ENCODE results near the gene SMARCB1.
"Not testable (repeated sequence)": the region's sequence is repeated elsewhere in the genome, so short reads cannot be mapped to it uniquely, and the experiment has no call there.

Gene SMARCB1

DNA sequence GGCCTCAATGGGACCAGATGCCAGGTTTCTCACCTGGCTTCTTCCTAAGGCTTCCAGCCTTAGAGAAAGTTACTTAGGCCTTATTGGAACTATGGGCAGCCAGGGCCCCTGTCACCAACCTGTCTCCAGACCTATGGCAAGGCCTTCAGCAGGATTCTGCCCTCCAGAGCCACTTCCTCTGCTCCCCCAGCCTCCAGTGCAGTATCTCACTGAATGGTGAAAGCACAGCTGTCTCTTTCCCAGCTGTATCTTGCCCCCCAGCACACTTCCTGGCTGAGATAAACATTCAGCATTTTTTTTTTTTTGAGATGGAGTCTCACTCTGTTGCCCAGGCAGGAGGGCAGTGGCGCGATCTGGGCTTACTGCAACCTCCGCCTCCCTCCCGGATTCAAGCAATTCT lies 72.4 kb downstream of the SMARCB1 start:
- Histone ChIP-seq H3K27ac (no peak overlapping the region), H3K9ac (no peak overlapping the region), H3K79me2 (peaks cover 5% of the 10 kb centered on the region), H3K4me1 (no peaks in the 10 kb centered on the region), H3K9me3 (ENCODE audit: control insufficient read depth, low read length) (no peaks in the 10 kb centered on the region), H3K36me3 (ENCODE audit: control insufficient read depth, insufficient read depth, low read length) (no peaks in the 10 kb centered on the region), H3K4me2 (ENCODE audit: low read length) (no peak overlapping the region), H3K27me3 (ENCODE audit: control insufficient read depth, insufficient read depth, low read length) (no peaks in the 10 kb centered on the region), H2AFZ (no peak overlapping the region), H3K4me3 (ENCODE audit: low read depth, low read length) (no peak overlapping the region)
- TF ChIP-seq, protein P1, sequence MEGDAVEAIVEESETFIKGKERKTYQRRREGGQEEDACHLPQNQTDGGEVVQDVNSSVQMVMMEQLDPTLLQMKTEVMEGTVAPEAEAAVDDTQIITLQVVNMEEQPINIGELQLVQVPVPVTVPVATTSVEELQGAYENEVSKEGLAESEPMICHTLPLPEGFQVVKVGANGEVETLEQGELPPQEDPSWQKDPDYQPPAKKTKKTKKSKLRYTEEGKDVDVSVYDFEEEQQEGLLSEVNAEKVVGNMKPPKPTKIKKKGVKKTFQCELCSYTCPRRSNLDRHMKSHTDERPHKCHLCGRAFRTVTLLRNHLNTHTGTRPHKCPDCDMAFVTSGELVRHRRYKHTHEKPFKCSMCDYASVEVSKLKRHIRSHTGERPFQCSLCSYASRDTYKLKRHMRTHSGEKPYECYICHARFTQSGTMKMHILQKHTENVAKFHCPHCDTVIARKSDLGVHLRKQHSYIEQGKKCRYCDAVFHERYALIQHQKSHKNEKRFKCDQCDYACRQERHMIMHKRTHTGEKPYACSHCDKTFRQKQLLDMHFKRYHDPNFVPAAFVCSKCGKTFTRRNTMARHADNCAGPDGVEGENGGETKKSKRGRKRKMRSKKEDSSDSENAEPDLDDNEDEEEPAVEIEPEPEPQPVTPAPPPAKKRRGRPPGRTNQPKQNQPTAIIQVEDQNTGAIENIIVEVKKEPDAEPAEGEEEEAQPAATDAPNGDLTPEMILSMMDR (IDR thresholded peaks at IDR 0.05): no peak

DNA sequence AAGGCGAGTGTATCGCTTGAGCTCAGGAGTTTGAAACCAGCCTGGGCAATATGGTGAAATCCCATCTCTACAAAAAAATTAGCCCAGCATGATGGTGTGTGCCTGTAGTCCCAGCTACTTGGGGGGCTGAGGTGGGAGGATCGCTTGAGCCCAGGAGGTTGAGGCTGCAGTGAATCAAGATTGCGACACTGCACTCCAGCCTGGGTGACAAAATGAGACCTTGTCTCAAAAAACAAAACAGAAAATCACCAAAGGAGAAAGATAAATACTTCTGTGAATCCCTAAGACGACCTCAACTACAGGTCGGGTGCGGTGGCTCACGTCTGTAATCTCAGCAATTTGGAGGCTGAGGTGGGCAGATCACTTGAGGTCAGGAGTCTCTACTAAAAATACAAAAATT lies 73.4 kb downstream of the SMARCB1 start:
- H3K27me3 ChIP-seq (ENCODE audit: control insufficient read depth, insufficient read depth, low read length); H3K36me3 ChIP-seq (ENCODE audit: control insufficient read depth, insufficient read depth, low read length); H3K27ac ChIP-seq; H2AFZ ChIP-seq; H3K9me3 ChIP-seq (ENCODE audit: control insufficient read depth, low read length); H3K4me3 ChIP-seq (ENCODE audit: low read depth, low read length); H3K4me2 ChIP-seq (ENCODE audit: low read length); H3K4me1 ChIP-seq; H3K9ac ChIP-seq; H3K79me2 ChIP-seq: not testable (repeated sequence)

DNA sequence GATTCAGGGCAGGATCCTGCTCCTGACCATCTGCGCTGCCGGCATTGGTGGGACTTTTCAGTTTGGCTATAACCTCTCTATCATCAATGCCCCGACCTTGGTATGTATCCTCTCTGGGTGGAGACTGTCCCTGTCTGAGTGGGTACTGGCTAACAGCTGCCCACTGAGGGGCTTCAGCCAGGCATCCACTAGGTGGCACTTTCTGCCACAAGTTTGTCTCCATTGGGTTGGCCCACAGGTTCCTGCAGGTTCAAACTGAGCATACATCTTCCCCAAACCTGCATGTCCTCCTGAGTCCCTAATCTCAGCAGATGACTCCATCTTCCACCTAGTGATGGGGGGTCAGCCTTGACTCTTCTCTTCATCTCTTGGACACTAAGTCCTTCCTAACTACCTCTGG lies 75.3 kb downstream of the SMARCB1 start:
- Histone ChIP-seq H2AFZ (no peak overlapping the region), H3K27ac (no peak overlapping the region), H3K9ac (no peak overlapping the region), H3K4me1 (no peaks in the 10 kb centered on the region), H3K36me3 (ENCODE audit: control insufficient read depth, insufficient read depth, low read length) (no peaks in the 10 kb centered on the region), H3K4me3 (ENCODE audit: low read depth, low read length) (no peak overlapping the region), H3K79me2 (peaks cover 5% of the 10 kb centered on the region), H3K27me3 (ENCODE audit: control insufficient read depth, insufficient read depth, low read length) (no peaks in the 10 kb centered on the region), H3K9me3 (ENCODE audit: control insufficient read depth, low read length) (no peaks in the 10 kb centered on the region), H3K4me2 (ENCODE audit: low read length) (no peak overlapping the region)
- TF ChIP-seq, protein P1 (IDR thresholded peaks at IDR 0.05): peak; percentile 19

DNA sequence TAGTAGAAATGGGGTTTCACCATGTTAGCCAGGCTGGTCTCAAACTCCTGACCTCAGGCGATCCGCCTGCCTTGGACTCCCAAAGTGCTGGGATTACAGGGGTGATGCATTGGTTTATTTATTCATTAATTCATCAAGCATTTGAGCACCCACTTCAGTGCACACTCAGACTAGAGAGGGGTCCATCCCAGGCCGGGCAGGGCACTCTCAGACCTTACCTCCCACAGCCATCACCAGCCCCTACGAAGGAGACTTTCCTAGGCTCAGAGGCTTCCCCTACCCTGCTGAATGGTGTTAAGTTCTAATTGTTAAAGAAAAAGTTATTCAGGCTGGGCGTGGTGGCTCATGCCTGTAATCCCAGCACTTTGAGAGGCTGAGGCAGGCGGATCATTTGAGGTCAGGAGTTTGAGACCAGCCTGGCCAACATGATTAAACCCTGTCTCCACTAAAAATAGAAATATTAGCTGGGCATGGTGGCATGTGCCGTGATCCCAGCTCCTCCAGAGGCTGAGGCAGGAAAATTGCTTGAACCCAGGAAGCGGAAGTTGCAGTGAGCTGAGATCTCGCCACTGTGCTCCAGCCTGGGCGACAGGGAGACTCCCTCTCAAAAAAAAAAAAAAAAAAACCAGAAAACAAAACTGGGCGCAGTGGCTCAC lies 77.9 kb downstream of the SMARCB1 start:
- not testable (repeated sequence) for H3K4me1 ChIP-seq; H3K9me3 ChIP-seq (ENCODE audit: control insufficient read depth, low read length); H3K4me3 ChIP-seq (ENCODE audit: low read depth, low read length); H3K79me2 ChIP-seq; H3K27me3 ChIP-seq (ENCODE audit: control insufficient read depth, insufficient read depth, low read length); H3K4me2 ChIP-seq (ENCODE audit: low read length); H2AFZ ChIP-seq; H3K36me3 ChIP-seq (ENCODE audit: control insufficient read depth, insufficient read depth, low read length); H3K27ac ChIP-seq; H3K9ac ChIP-seq

DNA sequence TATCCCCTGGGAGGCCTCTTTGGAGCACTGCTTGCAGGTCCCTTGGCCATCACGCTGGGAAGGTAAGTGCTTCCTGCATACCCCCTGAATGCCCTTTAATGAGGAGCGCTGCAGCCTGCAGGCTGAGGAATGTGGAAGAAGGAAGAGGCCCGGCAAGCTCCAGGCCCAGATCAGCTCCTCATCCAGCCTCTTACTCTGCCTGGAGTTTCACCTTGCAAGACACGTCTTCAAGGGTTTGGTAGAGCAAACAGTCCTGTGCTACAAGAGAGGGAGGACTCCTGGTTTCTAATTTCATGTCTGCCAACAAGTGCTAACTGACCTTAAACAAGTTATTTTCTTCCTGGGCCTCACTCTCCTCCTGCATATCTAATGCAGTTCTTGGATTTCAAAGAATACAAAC lies 81.8 kb downstream of the SMARCB1 start:
- Histone ChIP-seq H3K9ac (no peak overlapping the region), H3K27me3 (ENCODE audit: control insufficient read depth, insufficient read depth, low read length) (no peaks in the 10 kb centered on the region), H2AFZ (no peak overlapping the region), H3K36me3 (ENCODE audit: control insufficient read depth, insufficient read depth, low read length) (no peaks in the 10 kb centered on the region), H3K9me3 (ENCODE audit: control insufficient read depth, low read length) (no peaks in the 10 kb centered on the region), H3K4me2 (ENCODE audit: low read length) (no peak overlapping the region), H3K79me2 (no peaks in the 10 kb centered on the region), H3K27ac (no peak overlapping the region), H3K4me3 (ENCODE audit: low read depth, low read length) (no peak overlapping the region), H3K4me1 (no peaks in the 10 kb centered on the region)
- TF ChIP-seq, protein P1 (IDR thresholded peaks at IDR 0.05): no peak

DNA sequence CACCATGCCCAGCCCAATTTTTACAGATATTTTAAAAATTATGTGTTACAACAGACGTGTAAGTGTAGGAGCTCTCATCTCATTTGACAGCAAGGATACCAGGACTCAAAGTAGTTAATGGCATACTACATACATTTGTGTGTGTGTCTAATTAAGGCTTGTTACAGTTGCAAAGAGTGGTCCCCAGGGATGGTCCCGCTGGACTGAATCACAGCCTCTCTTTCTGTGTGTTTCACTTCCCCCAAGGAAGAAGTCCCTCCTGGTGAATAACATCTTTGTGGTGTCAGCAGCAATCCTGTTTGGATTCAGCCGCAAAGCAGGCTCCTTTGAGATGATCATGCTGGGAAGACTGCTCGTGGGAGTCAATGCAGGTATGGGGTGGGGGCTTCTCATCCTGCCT lies 88.1 kb downstream of the SMARCB1 start:
- Histone ChIP-seq H3K4me1 (no peaks in the 10 kb centered on the region), H3K27ac (no peak overlapping the region), H3K9ac (no peak overlapping the region), H3K9me3 (ENCODE audit: control insufficient read depth, low read length) (no peaks in the 10 kb centered on the region), H3K27me3 (ENCODE audit: control insufficient read depth, insufficient read depth, low read length) (no peaks in the 10 kb centered on the region), H2AFZ (no peak overlapping the region), H3K36me3 (ENCODE audit: control insufficient read depth, insufficient read depth, low read length) (no peaks in the 10 kb centered on the region), H3K4me3 (ENCODE audit: low read depth, low read length) (no peak overlapping the region), H3K79me2 (no peaks in the 10 kb centered on the region), H3K4me2 (ENCODE audit: low read length) (no peak overlapping the region)
- TF ChIP-seq, protein P1 (IDR thresholded peaks at IDR 0.05): no peak
